Endothelial cell of umbilical vein (primary cell): ENCODE measurements around the gene CCL16. TPM values are rescaled to one million over a fixed set of nuclear protein-coding genes. Genes with fewer than 3 reads are reported as not detected.

Experiments
- BruUV-seq: library from RNA; stranded (reverse); fragments of 400-500 nt; replicated peaks from 2 replicates; lab custom pipeline; 2021; lab: Mats Ljungman, UMichigan
- CTCF ChIA-PET: fragments of 300-600, 350-600 bp; sonication (Branson Sonifier 250); formaldehyde crosslinking; loops from one replicate; lab custom pipeline; 2021; ENCODE audit warnings: antibody characterized with exemption, inconsistent platforms; lab: Charles Lee
- POLR2A ChIA-PET: fragments of 300-600, 350-600 bp; sonication (Branson Sonifier 250); formaldehyde crosslinking; loops from one replicate; lab custom pipeline; 2021; ENCODE audit warnings: antibody characterized with exemption, inconsistent platforms; lab: Charles Lee
- DNase-seq: peaks from one replicate; pipeline ENCODE4 v3.0.0-alpha.2; 2011; ENCODE audit warnings: low read depth, low spot score
- FAIRE-seq: peaks from 2 replicates; lab custom pipeline; 2011; peaks lifted over from hg19 to GRCh38; lab: Jason Lieb, UNC
- H2AFZ ChIP-seq: 2 replicates; pipeline ENCODE4 v1.6.0; 2012; ENCODE audit warnings: low read depth, low read length, control low read depth, inconsistent platforms
- H3K27ac ChIP-seq: 2 replicates; pipeline ENCODE4 v1.5.1; 2011; ENCODE audit warnings: low read depth, mild to moderate bottlenecking, control low read depth, low read length, moderate library complexity; ENCODE audit not compliant: insufficient read depth
- H3K27me3 ChIP-seq, 2 experiments: 2 replicates each; pipeline versions ENCODE4 v1.6.0 to v1.6.1; 2011; ENCODE audit warnings: low read length in 2 of 2, mixed read lengths in 1 of 2; ENCODE audit not compliant: control insufficient read depth in 2 of 2, insufficient read depth in 2 of 2
- H3K36me3 ChIP-seq, 2 experiments: 2 replicates in 1 of 2; 3 replicates in 1 of 2; pipeline ENCODE4 v1.5.1; 2011; ENCODE audit warnings: low read length in 2 of 2, mild to moderate bottlenecking in 1 of 2, moderate library complexity in 1 of 2; ENCODE audit not compliant: control insufficient read depth in 2 of 2, insufficient read depth in 2 of 2; ENCODE audit errors: extremely low read depth in 1 of 2
- H3K4me1 ChIP-seq: 3 replicates; pipeline ENCODE4 v1.5.1; 2011; ENCODE audit warnings: mild to moderate bottlenecking, low read length; ENCODE audit not compliant: control insufficient read depth, insufficient read depth; ENCODE audit errors: extremely low read depth
- H3K4me2 ChIP-seq: 2 replicates; pipeline ENCODE4 v1.6.1; 2011; ENCODE audit warnings: low read length, control low read depth, mixed read lengths; ENCODE audit not compliant: insufficient read depth
- H3K4me3 ChIP-seq, 3 experiments: fragments of 200-600 bp in 1 of 3; sonication (generic), shearing (Covaris generic) in 1 of 3; replicated peaks in 1 of 3; 2 replicates each; pipeline ENCODE4 v1.5.1; 2011 to 2016; ENCODE audit warnings: control low read depth in 3 of 3, low read length in 3 of 3, mild to moderate bottlenecking in 2 of 3, inconsistent platforms in 1 of 3, low read depth in 1 of 3, moderate library complexity in 1 of 3; ENCODE audit not compliant: insufficient read depth in 1 of 3
- H3K79me2 ChIP-seq: 2 replicates; pipeline ENCODE4 v1.6.0; 2012; ENCODE audit warnings: low read length, inconsistent platforms; ENCODE audit not compliant: control insufficient read depth, insufficient read depth
- H3K9ac ChIP-seq: replicated peaks from 2 replicates; pipeline ENCODE3; 2011; ENCODE audit warnings: low read length, control low read depth; ENCODE audit not compliant: insufficient read depth; ENCODE audit errors: extremely low read depth
- H3K9me1 ChIP-seq: replicated peaks from 3 replicates; pipeline ENCODE4 v1.6.0; 2011; ENCODE audit warnings: mild to moderate bottlenecking, low read length; ENCODE audit not compliant: control insufficient read depth, insufficient read depth; ENCODE audit errors: extremely low read depth
- H3K9me3 ChIP-seq: replicated peaks from 2 replicates; pipeline ENCODE4 v1.5.1; 2012; ENCODE audit warnings: low read length, inconsistent platforms; ENCODE audit not compliant: control insufficient read depth, insufficient read depth
- H4K20me1 ChIP-seq: replicated peaks from 2 replicates; pipeline ENCODE3; 2011; ENCODE audit warnings: mild to moderate bottlenecking, low read length; ENCODE audit not compliant: control insufficient read depth, insufficient read depth; ENCODE audit errors: extremely low read depth
- CTCF ChIP-seq, 2 donors: IDR thresholded peaks; 1 replicate in 1 of 2; 2 replicates in 1 of 2; pipeline ENCODE4 v1.5.1; 2011; ENCODE audit warnings: low read length in 2 of 2, mild to moderate bottlenecking in 2 of 2, moderate library complexity in 2 of 2, control low read depth in 1 of 2, inconsistent platforms in 1 of 2, low read depth in 1 of 2; ENCODE audit not compliant: insufficient read depth in 1 of 2; ENCODE audit errors: extremely low read depth in 1 of 2
- EZH2 ChIP-seq: IDR thresholded peaks from 2 replicates; pipeline ENCODE4 v1.6.1; 2012; ENCODE audit warnings: borderline replicate concordance, low read depth, mild to moderate bottlenecking, moderate library complexity, low read length, inconsistent platforms; ENCODE audit not compliant: severe bottlenecking
- FOS ChIP-seq: IDR thresholded peaks from 2 replicates; pipeline ENCODE4 v1.6.1; 2011; ENCODE audit warnings: mild to moderate bottlenecking, low read length, moderate library complexity, borderline replicate concordance; ENCODE audit not compliant: insufficient read depth
- GATA2 ChIP-seq: IDR thresholded peaks from 2 replicates; pipeline ENCODE4 v1.7.0; 2011; ENCODE audit warnings: low read depth, mild to moderate bottlenecking, moderate library complexity, mixed read lengths, low read length; ENCODE audit not compliant: insufficient read length, insufficient read depth
- JUN ChIP-seq: IDR thresholded peaks from 2 replicates; pipeline ENCODE4 v1.6.1; 2011; ENCODE audit warnings: borderline replicate concordance, low read depth; ENCODE audit not compliant: insufficient read length, insufficient read depth
- MAX ChIP-seq: IDR thresholded peaks from 2 replicates; pipeline ENCODE4 v1.6.1; 2011; ENCODE audit not compliant: insufficient read depth, insufficient read length
- MYC ChIP-seq: IDR thresholded peaks from one replicate; pipeline ENCODE4 v1.6.1; 2011; ENCODE audit warnings: mild to moderate bottlenecking, low read depth, low read length
- POLR2A ChIP-seq: IDR thresholded peaks from 2 replicates; pipeline ENCODE4 v1.6.1; 2012; ENCODE audit warnings: low read depth, mild to moderate bottlenecking, control low read depth, low read length
- POLR2AphosphoS5 ChIP-seq: IDR thresholded peaks from 2 replicates; pipeline ENCODE4 v1.6.1; 2012; ENCODE audit warnings: low read depth, mild to moderate bottlenecking, control low read depth, low read length, moderate library complexity; ENCODE audit not compliant: insufficient read depth
- dilution Hi-C: fragments of 300-500 bp; cut with MboI; formaldehyde crosslinking; loops from one replicate; pipeline ENCODE4 v1.15.0; 2019; ENCODE audit warnings: low sequenced_read_pairs; ENCODE audit not compliant: extremely low pct_ligation_motif_present
- intact Hi-C: fragments of 100-400 bp; cut with micrococcal nuclease; formaldehyde crosslinking; loops from one replicate; pipeline ENCODE4 v1.10.0; 2022
- polyA plus RNA-seq, 4 experiments: library from polyadenylated mRNA; depleted of rRNA in 3 of 4; stranded (reverse) in 3 of 4; unstranded in 1 of 4; fragments of >200 nt; gene quantifications; 2 replicates each; pipeline versions ENCODE4 v1.2.1 to v1.2.3, GENCODE V29; 2011 to 2012; ENCODE audit warnings: missing spikeins in 1 of 4
- total RNA-seq: library from RNA; stranded (reverse); gene quantifications from 2 replicates; pipeline ENCODE4 v1.2.3, GENCODE V29; 2021

The CCL16 gene
- total and polyA plus RNA-seq, 2 donors (not counting 3 experiments of a cell fraction or from before 2014, with no cell fraction given): 0.18 to 0.51 TPM

- BruUV-seq: no TSS peak
- no peak for FAIRE-seq
- dilution Hi-C loops (no loop called here), intact Hi-C loops (no loop called here)
- Histone ChIP-seq H3K4me3 (no peak overlapping the region), H3K36me3 (no peaks in the 10 kb centered on the region), H3K27ac (no peak overlapping the region), H3K9ac (no peak overlapping the region), H3K4me2 (no peak overlapping the region), H3K79me2 (no peaks in the 10 kb centered on the region), H2AFZ (no peak overlapping the region), H4K20me1 (no peaks in the 10 kb centered on the region), H3K27me3 (peaks cover 0 to 3% of the 10 kb centered on the region in 2 experiments), H3K9me1 (no peaks in the 10 kb centered on the region), H3K4me1 (no peaks in the 10 kb centered on the region), H3K9me3 (no peaks in the 10 kb centered on the region)
- no peak for DNase-seq
- ChIA-PET POLR2A (no interaction called here), CTCF (no interaction called here)
- TF ChIP-seq MAX (no peak), MYC (no peak), FOS (no peak), EZH2 (no peak)
These were observed 45.2 kb downstream of the CCL16 start for GRCh38 chr17:35936063-35936462.

GRCh38 chr17:35934760-35935159, 46.5 kb downstream of the CCL16 start:
- H3K9me3 ChIP-seq: no peaks in the 10 kb centered on the region
- no peaks in the 10 kb centered on the region for H3K79me2 ChIP-seq
- H3K4me2 ChIP-seq: no peak overlapping the region
- H3K9me1 ChIP-seq: no peaks in the 10 kb centered on the region
- no peak overlapping the region for H3K27ac ChIP-seq
- POLR2A ChIA-PET: no interaction called here
- no peak overlapping the region for H3K4me3 ChIP-seq
- intact Hi-C loops: no loop called here
- H3K9ac ChIP-seq: no peak overlapping the region
- peaks cover 0 to 3% of the 10 kb centered on the region in 2 experiments for H3K27me3 ChIP-seq
- TF ChIP-seq GATA2 (no peak), POLR2A (no peak), CTCF (IDR thresholded peaks at IDR 0.05; ENCODE audit: extremely low read depth in 1 of 2, insufficient read depth in 1 of 2, low read depth in 1 of 2, low read length in 2 of 2) (no peak), EZH2 (no peak), FOS (no peak), POLR2AphosphoS5 (no peak), MAX (no peak), MYC (no peak), JUN (no peak)
- CTCF ChIA-PET: no interaction called here
- no peaks in the 10 kb centered on the region for H3K4me1 ChIP-seq
- H3K36me3 ChIP-seq: no peaks in the 10 kb centered on the region
- no peak for DNase-seq
- no peak overlapping the region for H2AFZ ChIP-seq
- dilution Hi-C loops: no loop called here
- BruUV-seq: no TSS peak
- no peak for FAIRE-seq
- H4K20me1 ChIP-seq: no peaks in the 10 kb centered on the region
